AG08395 (cell line): Measurements from ENCODE around the gene ZFP64.
"Not testable (repeated sequence)": the region's sequence is repeated elsewhere in the genome, so short reads cannot be mapped to it uniquely, and the experiment has no call there.

Experiments
- DNase-seq: peaks from one replicate; pipeline ENCODE4 v3.0.0; 2012; ENCODE audit warnings: mixed read lengths, low spot score

ZFP64 gene

DNA sequence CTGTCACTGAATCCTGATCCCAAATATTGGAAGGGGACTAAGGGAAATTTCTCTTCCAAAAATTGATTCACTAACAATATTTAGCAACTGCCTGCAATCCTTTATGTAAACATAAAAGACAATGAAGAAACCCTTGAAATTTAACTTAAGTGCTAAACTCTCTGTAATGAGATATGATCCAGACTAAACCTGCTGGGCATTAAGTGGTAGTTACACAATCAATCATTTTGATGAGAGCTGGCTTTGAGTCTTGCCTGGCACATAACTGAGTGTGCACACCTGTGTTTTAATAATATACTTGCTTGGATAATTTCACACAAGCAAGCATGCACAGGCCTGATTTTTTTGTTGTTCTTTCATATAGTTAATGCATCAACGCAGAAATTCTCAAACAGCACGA lies 9.8 kb upstream of the ZFP64 start:
- DNase-seq, result no peak

DNA sequence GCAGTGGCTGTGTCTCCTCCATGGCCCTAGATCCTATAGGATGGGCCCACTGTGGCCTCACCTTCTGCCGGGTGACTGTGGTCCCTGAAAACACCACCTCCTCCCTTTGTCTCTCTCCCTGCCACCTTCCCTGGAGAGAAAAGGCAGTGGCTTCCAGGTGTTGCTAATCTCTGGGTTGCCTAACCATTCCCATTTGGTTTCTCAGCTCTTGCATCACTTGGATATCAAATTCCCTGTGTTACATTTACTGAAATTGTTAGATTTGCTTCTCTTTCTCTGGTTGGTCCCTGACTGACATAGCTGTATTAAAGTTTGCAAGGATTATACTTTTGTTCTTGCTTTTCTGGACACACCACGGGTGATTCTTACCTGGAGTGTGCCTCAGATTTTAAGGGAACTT lies 9.3 kb upstream of the ZFP64 start:
- DNase-seq, result no peak

DNA sequence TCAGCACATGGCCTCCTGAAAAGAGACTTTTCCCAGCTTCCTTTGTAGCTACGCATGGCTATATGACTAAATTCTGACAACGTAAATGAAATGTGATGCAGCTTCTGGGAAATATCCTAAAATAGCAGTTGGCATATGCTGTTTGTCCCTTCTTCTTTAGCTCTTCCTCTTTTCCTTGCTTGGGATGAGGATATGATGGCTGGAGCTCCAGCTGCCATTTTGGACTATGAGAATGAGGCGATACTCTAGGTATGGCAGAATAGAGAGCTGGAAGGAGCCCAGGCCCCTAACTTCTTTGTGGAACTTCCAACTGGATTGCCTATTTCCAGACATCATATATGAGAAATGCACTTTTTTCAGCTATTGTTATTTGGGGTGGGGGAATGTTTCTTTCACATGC lies 5.3 kb upstream of the ZFP64 start:
- DNase-seq, result no peak

DNA sequence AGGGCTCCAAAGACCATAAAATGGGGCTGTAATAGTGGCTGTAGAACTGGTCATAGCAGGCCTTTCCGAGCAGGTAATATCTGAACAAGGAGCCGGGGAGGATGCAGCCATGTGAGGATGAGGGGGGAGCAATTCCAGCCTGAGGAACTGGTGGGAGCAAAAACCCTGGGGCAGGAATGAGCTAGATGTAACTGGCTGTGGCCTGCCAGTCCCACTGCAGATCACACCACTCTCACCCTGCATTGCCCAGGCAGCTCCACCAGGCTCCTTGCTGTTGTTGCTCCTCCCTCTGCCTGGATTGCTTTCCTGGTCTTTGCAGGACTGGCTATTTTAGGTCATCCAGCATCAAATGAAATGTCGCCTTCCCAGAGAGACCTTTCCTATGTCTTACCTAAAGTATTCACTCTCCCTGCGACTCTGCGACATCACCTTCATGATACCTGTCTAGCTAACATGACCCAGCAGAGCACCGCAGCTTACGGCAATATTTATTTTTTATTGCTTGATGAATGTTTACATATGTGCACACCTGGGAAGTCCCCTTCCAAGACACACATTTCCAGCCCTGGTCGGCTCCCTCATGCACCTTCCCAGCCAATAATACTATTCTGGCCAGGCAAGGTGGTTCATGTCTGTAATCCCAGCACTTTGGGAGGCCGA lies 2.4 kb upstream of the ZFP64 start:
- no peak for DNase-seq

DNA sequence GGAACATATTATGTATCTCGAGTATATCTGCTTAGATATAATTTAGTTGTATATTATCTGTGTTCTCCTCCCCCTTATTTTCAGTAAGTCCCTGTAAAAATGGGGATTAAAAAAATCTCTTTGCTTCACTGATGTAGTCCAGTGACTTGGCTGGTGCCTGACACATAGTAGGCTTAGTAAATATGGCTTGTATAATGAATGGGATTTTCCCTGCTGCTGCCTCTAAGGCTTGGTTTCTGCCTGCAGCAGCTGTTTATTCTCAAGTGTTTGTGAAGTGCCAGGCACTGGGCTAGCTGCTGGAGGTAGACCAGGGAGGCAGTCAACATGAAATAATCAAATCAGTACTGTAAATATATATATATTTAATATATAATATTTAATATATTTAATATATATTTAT lies 1.6 kb upstream of the ZFP64 start:
- no peak for DNase-seq

DNA sequence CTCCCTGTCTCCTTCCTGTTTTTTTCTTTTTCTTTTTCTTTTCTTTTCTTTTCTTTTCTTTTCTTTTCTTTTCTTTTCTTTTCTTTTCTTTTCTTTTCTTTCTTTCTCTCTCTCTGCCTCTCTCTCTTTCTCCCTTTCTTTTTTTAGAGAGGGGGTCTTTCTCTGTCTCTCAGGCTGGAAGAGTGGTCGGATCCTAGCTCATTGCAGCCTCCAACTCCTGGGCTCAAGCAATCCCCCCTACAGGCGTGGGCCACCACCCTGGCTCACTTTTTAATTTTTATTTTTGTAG lies 1.1 kb upstream of the ZFP64 start:
- not testable (repeated sequence) for DNase-seq

DNA sequence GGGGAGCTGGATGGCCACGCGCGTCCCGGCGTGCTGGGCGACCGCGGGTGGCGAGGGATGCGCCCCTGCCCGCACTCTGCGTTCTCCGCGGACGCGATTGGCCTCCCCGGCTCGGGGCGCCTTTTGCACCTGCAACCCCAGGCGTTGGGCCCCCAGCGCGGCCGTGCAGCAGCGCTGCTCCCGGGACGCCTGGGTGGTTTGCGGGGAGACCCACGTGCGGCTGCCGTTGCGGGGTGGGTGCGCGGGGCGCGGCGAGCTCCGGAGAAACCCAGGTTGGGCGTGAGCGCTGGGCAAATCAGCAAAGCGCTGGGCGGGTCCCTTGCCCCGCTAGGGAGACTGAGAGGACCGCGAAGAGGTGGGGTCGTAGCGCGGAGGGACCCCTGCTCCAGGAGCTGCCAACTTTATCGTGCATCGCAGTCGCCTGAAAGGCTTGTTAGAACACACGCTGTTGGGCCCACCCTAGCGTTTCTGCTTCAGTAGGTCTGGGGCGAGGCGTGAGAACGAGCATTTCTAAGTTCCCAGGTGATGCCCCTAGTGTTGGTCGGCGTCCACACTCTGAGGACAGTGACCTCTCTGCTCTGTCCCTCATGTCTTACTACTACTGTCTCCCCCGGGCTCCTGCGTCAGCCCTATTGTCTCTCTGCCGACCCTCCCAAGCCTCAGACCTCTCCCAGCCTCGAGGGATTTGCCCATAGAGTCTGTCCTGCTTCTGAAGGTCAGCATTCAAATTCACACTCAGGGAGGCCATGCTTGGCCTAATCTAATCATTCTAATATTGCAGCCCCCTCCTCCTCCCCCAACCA lies 538 bp upstream of the ZFP64 start:
- DNase-seq, result peak; percentile 26

DNA sequence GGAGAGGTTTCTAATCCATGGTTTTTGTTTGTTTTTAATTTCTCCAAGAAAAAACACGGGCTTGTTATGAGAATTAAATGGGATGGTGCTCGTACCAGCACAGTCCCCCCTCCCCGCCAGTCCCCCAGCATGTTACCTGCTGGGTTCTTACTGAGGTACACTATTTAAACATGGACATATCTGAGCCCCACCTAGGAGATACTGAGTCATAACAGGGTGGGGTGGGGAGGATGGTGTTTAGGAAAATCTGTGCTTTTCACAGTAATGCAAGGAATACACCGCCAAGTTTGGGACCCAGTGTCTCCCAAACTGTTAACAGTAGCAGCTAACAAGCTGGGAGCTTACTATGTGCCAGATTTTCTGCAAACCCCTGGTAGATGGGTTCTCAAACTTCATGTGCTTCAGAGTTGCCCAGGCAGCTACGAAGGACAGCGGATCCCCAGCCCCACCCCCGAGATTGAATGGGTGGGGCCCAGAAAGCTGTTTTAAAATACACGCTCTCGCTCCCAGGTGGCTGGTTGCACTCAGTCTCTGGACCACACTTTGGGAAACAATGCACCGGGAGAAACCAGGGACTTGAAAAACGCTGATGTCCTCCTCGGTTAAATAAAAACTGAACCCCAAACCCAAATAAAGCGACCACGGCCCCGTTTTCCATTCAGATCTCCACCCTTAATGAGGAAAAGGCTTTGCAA lies 995 bp downstream of the ZFP64 start:
- peak; percentile 58 for DNase-seq

DNA sequence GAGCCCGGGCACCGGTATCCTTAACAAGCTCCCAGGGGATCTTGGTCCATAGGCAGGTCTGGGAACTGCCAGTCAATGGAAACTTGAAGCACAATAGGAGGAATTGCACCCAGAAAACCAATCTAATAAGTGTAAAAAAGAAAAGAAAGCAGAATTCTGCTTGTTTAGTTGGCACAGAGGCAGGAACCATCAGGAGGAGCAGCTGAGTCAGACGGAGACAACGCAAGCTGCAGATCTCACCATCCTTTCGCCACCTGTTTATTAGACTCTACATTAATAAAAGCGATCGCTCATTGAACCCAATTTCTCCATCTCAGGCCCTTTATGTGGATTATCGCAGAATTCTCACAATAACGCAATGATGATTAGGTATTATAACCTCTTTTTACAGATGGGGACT lies 9.8 kb downstream of the ZFP64 start:
- DNase-seq, result no peak

DNA sequence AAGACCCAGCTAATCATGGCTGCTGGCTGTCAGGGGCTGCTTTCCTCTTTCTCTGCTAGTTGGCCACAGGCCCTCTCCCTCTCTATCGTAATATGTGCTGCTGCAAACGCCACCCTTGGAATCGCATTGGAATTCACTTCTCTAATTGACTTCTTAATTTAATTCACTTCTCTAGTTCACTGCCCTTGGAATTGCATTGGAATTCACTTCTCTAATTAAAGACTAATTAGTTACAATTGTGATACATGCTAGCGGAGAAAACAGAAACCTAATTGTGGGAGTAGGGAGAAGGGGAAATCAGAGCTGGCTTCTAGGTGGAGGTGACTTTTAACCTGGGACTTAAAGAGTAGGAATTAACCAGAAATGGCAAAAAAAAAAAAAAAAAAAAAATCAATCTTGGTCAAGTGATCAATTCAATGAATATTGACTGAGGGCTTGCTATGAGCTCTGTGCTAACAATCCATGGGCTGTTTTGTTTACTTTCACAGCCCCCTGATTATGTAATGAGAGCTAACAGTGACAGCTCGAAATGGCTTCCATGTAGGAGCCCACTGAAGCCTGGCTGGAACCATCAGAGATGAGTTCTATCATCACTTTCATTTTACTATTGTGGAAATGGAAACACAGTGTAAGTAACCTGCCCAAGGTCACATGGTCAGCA lies 11.3 kb downstream of the ZFP64 start:
- no peak for DNase-seq

DNA sequence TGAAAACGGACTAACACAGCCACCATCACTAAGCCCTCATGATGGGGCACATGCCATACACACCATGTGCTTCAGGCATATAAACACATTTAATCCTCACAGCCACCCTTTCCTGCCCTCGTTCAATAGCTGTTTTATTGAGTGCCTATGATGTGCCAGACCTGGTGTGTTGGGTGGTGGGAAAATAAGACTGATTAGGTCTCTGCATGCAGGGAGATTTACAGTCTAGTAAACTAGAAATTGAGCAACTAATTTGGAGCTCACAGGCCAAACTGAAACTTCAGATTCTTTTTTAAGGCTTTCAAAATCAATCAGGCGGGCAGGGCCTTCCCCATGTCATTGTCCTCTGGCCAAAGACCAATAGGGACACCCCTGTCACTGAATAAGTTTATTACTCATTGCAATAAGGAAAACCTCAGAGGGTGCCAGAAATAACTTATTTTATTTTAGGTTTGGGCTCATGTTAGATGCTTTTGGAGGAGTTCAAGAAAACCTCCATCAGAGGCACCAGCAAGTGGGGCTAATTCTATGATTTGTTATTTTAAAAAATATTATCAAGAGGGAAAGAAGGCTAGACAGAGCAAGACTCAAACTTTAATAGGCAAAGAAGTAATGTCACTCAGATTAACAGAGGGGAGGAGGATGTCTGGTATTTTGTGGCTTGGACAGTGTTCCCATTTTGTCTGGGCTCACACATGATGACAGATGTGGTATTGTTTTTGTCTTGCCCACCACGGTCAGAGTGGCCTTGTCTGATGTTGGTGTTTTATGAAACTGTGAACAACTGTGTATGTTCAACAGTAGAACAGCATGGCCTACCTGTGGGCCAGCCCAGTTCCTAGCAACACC lies 12.0 kb downstream of the ZFP64 start:
- no peak for DNase-seq

DNA sequence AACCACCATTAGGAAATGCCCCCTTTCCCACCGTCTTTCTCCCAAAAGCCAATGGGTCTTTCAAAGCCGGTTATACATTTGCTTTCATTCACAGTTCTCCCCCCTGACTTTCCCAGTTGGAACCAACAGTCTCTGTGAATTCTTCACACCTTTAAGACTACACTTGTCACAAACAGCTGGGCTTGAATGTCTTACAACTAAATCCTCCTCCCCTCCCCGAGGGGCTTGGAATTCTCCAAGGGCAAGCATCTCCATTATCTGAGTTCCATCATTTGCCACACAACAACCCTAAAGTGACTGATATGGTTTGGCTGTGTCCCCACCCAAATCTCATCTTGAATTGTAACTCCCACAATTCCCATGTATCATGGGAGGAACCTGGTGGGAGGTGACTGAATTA lies 12.9 kb downstream of the ZFP64 start:
- no peak for DNase-seq

DNA sequence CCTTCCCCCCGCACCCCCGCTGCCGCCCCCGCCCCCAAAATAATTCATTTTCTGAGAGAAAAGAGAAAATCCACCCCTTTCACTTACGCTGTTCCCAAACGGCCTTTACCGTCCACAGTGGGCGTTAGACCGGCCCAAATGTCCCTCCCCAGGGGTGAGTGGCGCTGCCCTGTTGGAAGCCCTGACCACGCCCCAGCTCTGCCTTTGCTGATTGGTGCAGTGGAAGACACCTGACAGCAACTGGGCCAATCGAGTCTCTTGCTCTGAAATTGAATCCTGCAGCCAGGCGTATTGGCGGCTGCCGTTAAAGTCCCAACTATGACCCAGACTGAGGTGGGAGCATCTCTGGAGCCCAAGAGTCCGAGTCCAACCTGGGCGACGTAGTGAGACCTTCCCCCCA lies 15.7 kb downstream of the ZFP64 start:
- no peak for DNase-seq

DNA sequence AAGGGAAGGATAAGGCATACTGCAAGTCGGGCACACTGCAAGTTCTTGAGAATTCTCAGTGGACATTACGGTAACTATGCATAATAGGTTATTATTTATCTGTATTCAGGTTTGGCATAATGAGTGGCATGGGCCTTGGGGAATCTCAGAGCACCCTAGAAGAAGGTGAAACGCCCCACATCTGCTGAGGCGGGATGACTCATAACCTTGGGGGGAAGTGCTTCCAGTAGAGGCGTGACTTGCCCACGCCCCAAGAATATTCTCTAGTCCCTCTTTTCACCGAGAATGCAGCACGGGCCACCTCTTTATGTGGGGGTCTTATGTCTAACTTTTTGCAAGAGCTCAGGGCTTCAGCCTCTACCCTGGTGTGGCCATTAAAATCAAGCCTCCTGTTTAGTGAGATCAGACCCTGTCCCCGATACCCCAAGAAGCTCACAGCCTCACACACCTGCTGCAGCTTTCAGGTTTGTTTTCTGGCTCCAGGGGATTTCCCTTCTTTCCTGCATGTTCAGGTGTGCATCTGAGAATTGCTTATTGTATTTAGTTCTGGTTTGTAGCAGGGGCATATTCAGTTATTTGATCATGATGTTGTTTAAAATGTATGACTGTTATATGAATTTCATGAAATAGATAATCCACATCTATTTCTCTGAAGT lies 19.1 kb downstream of the ZFP64 start:
- DNase-seq, result no peak

DNA sequence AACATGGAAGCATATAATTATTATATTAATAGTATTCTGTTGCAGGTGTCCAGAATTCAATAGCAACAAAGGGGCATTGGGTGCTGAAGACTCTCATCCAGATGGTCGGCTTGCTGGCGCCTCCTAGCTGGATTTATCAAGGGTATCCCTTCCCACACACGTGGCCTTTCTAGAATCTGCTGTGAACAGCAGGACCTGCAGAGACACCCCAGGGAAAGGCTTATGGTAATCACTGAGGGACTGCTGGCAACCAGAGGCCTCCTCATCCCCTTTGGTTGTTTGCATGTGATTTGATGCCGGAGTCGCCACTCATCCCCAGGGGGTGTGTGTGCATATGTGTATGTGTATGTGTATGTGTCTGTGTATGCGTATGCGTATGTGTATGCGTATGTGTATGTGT lies 20.6 kb downstream of the ZFP64 start:
- DNase-seq, result no peak

DNA sequence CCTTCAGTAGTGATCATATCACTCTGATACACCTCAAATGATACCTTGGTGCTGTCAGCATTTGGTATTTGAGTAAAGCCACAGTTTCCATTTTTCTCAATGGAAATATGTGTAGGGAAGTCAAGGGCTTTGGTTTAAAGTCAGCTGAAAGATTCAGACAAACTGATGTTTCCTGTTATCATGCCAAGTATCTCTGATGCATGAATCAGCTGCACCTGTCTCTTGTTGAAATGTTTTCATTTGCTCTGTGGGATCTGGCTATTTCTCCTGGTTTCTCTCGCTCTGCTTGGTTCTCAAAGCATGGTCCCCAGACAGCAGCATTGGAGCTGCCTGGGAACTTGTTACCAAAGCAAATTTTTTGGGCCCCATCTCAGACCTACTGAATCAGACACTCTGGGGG lies 23.5 kb downstream of the ZFP64 start:
- no peak for DNase-seq

DNA sequence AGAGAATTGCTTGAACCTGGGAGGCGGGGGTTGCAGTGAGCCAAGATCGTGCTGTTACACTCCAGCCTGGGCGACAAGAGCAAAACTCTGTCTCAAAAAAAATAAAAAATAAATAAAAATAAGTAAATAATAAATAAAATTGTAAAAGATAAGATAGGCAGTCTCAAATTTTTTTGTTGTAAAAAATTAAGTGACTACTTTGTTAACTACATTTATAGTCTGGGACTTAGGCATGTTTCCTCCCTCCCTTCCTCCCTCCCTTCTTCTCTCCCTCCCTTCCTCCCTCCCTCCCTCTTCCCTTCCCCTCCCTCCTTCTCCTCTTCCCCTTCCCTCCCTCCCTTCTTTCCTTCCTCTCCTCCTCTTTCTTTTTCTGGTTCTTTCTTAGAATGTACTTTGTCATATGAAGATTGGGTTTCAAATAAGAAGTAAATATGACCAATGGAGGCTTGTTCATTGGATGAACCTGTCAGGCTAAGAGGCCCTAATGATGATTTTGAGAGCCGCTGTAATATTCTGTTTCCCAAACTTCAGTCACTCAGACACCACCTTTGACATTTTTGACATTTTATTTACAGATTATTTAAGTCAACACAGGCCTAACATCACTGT lies 24.2 kb downstream of the ZFP64 start:
- no peak for DNase-seq

DNA sequence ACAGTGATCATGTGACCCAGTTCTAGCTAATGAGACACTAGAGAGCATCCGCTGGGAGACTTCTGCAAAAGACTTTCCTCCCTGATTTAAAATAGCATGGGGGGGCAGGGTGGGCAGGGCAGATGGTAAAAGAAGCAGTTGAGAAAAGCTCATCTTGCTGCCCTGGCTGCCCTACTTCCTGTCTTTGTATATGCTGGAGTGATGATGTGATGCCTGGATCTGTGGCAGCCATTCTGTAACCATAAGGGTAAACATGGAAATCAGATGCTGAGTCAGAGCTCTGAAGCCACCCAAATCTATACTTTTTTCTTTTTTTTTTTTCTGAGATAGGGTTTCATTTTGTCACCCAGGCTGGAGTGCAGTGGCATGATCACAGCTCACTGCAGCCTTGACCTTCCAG lies 25.4 kb downstream of the ZFP64 start:
- DNase-seq, result no peak

DNA sequence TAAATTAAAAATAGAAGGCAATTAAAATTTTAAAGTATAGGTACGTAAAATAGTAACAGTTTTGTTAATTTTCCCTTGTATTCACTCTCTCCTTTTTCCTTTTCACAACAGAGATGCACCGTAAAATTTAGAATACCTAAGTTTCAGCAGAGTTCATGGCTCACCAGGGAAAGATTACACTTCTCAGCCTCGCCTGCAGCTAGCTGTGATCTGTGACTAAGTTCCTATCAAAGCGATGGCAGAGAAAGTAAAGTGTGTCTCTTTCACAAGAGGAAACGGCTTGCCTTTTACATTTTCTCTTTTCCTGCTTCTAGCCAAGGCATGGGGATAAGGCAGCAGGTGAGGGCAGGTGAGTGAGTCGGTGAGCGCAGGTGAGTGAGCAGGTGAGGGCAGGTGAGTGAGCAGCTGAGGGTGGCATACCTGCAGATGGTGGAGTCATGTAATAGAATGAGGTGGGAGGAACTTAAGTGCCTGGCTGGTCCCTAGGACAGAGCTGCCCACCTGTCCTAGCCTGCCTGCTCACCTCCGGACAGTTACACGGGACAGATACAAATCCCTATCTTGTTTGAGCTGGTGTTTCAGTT lies 30.9 kb downstream of the ZFP64 start:
- no peak for DNase-seq

DNA sequence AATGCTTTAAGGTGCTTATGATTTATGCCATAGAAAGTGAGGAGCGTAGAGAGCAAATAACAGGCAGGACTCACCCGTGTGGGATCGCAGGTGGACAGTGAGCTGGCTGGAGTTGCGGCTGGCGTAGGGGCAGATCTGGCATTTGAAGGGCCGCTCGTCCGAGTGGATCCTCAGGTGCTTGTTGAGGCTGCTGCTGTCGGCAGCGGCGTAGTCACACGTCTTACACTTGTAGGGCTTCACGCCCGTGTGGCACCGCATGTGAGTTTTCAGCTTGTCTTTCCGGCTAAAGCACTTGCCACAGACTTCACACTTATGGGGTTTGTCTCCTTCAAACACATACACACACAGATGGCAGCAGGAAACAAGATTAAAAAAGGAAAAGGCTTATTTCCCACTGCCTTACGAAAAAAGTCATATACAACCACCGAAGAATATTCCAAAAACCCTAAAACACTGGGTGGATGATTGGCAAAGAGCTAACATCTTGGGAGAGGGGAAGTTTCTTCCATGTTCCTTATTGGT lies 31.5 kb downstream of the ZFP64 start:
- no peak for DNase-seq
